ENCODE measurements around the gene NT5DC4.

DNA sequence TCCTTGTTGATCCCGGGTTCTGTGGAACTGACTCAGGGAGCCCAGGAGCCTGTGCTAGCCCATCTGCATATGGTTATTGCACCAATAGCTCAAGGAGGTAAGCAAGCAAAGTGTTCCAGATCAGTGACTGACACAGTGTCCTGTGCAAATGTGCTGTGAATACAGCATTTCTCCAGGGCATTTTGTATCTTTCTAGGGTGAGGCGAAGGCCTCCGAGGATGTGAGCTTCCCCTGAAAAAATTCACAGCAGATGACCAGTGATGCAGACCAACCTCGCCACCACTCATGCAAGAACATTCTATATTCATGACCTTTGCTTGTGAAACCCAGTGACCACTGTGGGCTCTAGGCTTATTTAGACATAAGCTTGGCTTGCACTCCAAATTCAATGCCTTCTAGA is 15.2 kb upstream of the NT5DC4 start:
- TF ChIP-seq, protein P1, sequence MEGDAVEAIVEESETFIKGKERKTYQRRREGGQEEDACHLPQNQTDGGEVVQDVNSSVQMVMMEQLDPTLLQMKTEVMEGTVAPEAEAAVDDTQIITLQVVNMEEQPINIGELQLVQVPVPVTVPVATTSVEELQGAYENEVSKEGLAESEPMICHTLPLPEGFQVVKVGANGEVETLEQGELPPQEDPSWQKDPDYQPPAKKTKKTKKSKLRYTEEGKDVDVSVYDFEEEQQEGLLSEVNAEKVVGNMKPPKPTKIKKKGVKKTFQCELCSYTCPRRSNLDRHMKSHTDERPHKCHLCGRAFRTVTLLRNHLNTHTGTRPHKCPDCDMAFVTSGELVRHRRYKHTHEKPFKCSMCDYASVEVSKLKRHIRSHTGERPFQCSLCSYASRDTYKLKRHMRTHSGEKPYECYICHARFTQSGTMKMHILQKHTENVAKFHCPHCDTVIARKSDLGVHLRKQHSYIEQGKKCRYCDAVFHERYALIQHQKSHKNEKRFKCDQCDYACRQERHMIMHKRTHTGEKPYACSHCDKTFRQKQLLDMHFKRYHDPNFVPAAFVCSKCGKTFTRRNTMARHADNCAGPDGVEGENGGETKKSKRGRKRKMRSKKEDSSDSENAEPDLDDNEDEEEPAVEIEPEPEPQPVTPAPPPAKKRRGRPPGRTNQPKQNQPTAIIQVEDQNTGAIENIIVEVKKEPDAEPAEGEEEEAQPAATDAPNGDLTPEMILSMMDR (IDR thresholded peaks at IDR 0.05; ENCODE audit: low read length): no peak
- TF ChIP-seq EZH2phosphoT487 (IDR thresholded peaks at IDR 0.05; ENCODE audit: low read length) (no peak), EZH2 (optimal IDR thresholded peaks at IDR 0.05; ENCODE audit: low read depth, low read length) (no peak)

Data from MM.1S (cell line).